Measurements from ENCODE around the gene GARS1. TPM values are rescaled to one million over a fixed set of nuclear protein-coding genes. Genes with fewer than 3 reads are reported as not detected.

Gene GARS1
- total RNA-seq: 89.5 and 139 TPM in 2 replicates

GRCh38 chr7:30594540-30595435 is at the start of gene GARS1:
Gene GARS1 (plus strand): TSS chr7:30594878. CDS start chr7:30594922, 44 bp downstream.

GRCh38 chr7:30682212-30683083 is 87.8 kb downstream of the GARS1 start, which contains the start of gene CRHR2:
Gene CRHR2 (minus strand): TSS chr7:30682456. CDS start chr7:30682280, 176 bp downstream.

Other genes with a start within 250 kb of the GARS1 start
- 17.9 and 19.2 TPM in 2 replicates for gene NOD1, start 116.1 kb upstream of the GARS1 start, total RNA-seq
- 40.3 and 40.6 TPM in 2 replicates for gene GGCT, start 90.0 kb upstream of the GARS1 start, total RNA-seq
- not detected in 2 replicates for gene CRHR2, start 87.6 kb downstream of the GARS1 start, total RNA-seq
- 0.15 TPM in 1 of 2 replicates, not detected in the other for gene INMT, start 157.3 kb downstream of the GARS1 start, total RNA-seq
- gene MINDY4, start 176.5 kb downstream of the GARS1 start, total RNA-seq: 2.3 and 3.8 TPM in 2 replicates

Data from epithelial cell of umbilical artery (primary cell).